ENCODE results near the gene CAVIN1.
A peak's percentile ranks its signal among the peaks of the same experiment; 100 is the strongest.
"Not testable (repeated sequence)": the region's sequence is repeated elsewhere in the genome, so short reads cannot be mapped to it uniquely, and the experiment has no call there.

The CAVIN1 gene

GRCh38 chr17:42429726-42430447 lies 6.8 kb upstream of the CAVIN1 start:
- no peak for DNase-seq

DNA sequence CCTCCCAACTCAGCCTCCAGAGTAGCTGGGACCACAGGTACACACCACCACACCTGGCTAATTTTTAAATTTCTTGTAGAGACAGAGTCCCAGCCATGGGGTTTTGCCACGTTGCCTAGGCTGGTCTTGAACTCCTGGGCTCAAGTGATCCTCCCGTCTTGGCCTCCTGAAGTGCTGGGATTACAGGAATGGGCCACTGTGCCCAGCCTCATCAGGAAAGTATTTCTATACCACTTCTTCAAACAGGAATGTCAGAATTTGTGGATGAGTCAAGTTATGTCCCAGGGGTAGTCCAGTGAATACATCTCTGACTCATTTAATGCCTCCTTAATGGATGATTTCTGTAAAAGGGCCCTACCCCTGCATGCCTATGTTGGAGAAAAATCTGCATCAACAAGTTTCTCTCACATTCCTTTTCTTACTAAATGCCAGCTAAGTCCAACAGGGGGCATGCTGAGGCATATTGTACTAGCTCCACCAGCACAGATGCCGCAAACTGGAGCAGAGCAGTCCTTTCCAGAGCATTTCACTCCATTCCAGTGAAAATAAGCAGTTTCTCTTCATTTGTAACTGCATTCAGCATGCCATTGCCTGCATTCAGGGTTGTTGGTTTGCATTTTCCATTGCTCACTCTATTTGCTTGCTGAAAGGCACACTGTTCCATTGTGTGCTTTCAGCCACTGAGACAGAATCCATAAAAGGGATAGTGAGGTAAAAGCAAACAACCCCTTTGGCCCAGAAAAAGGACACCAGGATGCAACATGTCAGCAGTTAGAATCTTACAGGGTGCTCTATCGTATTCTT lies 5.3 kb upstream of the CAVIN1 start:
- DNase-seq = peak in 10 of 14 donors; percentile 9 to 61 (median 39)

- DNase-seq = no peak
Observed at GRCh38 chr17:42424991-42425610, 2.0 kb upstream of the CAVIN1 start.

DNA sequence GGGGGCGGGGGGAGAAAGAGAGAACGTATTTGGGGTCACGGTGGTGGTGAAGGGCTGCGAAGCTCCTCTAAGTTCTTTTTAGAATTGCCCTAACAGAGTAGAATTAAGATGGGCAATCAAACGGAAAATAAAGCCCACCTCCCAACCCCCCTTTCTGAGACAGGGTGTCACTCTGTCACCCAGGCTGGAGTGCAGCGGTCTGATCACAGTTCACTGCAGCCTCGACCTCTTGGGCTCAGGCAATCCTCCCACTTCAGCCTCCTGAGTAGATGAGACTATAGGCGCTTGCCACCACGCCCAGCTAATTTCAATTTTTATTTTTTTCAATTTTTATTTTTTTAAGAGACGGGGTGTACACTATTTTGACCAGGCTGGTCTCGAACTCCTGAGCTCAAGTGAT lies 710 bp upstream of the CAVIN1 start:
- no peak for DNase-seq

DNA sequence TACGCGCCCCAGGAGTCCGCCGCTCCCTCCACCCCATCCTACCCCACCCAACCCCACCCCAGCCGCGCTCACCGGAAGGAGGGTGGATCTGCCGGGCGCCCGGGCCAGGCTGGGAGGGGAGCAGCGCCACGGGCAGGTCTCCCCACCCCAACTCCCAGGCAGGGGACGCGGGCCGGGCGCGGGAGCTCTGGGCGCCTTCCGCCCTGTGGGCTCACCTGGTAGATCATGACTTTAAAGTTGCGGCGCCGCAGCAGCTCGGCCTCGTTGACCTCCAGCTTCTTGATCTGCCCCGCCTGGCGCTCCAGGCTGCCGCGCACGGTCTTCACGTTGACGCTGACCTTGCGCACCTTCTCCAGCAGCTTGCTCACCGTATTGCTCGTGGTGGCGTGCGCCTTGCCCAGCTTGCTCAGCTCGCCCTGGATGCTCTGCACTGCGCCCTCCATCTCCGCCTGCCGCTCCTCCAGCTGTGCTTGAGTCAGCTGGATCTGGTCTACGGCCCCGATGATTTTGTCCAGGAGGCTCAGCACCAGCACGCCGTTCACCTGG lies 571 bp downstream of the CAVIN1 start:
- DNase-seq = peak in 3 of 14 donors; percentile 28 to 50 (median 48)

DNA sequence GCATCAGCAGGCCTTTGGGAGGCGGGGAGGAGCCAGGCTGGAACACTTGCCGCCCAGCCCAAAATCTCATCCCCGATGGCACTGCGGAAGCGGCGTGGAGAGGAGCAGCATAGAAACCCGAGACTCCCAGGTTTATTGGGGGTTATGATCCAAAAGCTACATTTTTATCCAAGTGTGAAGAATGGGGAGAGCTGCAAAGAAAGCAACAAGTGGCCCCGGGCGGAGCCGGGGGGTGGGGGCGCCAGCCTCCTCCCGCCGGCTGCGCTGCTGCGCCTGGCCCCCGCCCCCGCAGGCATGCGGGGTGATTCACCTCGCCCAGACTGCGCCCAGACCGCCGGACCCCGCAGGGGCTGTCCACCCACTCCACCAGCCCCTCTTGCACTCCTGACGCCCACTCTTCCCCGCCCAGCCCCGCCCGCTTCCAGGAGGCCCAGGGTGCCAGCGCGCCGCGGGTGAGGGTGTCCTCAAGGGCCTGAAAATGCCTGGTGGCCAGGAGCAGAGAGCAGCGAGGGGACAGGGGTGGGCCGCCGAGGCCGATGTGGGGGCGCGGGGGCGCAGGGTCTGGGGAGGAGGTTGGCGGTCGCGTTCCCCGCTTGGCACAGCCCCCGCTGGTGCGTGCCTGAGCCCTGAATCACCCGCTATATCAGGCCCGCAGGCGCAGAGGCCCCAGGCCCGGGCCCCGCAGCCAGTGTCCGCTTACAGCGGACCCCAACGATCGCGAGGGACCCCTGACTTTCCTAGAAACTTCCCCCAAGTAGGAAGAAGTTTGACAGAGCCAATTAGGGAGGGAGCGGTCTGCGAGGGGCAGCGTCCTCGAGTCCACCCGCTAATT lies 1.3 kb downstream of the CAVIN1 start:
- DNase-seq = peak in 5 of 14 donors; percentile 20 to 51 (median 22)

DNA sequence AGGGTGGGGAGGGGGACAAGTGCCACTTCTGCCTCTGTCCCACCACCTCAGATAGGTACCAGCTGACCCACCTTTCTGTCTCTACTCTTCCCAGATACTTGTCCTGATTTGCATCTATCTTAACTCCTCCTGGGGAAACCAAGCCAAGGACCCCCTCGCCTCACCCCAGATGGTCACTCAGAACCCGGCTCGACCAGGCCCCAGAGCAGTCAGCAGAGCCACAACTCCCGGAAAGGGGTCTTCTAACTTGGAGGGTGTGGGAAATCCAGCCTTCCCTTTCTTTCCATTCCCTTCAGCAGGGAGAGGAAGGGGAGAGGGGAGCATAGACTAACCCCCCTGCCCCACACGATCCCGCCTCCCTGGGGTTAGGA lies 1.9 kb downstream of the CAVIN1 start:
- DNase-seq = no peak

GRCh38 chr17:42417981-42418380 lies 5.1 kb downstream of the CAVIN1 start:
- not testable (repeated sequence) for DNase-seq

DNA sequence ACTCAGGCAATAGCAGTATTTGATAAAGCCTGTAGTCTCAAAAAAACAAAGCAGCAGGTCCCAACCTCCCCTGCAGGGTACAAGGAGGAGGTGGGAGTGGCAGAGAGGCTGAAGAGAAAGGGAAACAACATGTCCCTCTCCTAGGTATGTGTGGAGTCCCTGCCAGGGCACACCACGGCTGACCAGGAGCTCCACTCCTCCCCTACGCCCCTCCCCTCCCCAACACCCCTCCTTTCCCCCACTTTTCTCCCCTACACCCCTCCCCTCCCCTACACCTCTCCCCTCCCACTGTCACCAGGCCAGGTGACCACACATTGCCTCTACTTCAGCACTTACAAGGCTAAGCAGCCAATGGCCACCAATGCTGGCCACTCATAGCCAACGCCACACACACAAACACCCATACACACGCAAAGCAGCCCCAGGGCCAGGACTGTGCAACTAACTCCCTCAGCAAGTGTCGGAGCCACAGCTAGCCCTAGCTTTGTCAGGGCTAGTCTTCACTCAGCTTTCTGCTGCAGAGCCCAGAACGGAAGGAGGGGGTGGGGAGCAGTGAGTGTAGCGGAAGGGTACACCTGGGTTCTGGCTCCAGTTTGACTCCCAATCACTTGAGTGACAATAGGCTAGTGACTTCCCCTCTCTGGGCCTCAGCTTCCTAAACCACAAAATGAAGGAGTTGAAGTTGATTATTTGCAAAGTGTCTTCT lies 8.2 kb downstream of the CAVIN1 start:
- no peak for DNase-seq

DNA sequence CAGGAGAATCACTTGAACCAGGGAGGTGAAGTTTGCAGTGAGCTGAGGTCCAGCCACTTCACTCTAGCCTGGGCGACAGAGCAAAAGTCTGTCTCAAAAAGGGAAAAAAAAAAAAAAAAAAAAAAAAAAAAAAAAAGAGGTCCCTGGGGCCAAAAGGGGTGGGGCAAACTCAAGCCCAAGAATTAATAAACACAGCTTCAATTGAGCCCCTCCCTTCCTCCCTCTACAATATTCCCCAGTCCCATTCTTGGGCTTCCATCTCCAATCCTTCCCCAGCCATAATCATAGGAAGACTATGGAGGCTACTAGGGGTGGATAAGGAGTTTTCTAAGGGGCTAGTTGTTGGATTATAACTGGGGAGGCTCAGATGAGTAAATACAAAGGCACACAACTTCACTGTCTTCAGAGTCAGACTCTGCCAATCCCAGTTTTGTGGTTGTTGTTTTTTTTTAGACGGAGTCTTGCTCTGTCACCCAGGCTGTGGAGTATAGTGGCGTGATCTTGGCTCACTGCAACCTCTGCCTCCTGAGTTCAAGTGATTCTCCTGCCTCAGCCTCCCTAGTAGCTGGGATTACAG lies 9.5 kb downstream of the CAVIN1 start:
- DNase-seq = no peak

- no peak for DNase-seq
Observed at GRCh38 chr17:42411905-42412679, 11.0 kb downstream of the CAVIN1 start.

GRCh38 chr17:42411361-42411760 lies 11.7 kb downstream of the CAVIN1 start:
- no peak for DNase-seq

- DNase-seq = no peak
Observed at GRCh38 chr17:42410319-42410685, 12.8 kb downstream of the CAVIN1 start.

- peak in 7 of 14 donors; percentile 30 to 60 (median 50) for DNase-seq
Observed at GRCh38 chr17:42409523-42410318, 13.3 kb downstream of the CAVIN1 start.

DNA sequence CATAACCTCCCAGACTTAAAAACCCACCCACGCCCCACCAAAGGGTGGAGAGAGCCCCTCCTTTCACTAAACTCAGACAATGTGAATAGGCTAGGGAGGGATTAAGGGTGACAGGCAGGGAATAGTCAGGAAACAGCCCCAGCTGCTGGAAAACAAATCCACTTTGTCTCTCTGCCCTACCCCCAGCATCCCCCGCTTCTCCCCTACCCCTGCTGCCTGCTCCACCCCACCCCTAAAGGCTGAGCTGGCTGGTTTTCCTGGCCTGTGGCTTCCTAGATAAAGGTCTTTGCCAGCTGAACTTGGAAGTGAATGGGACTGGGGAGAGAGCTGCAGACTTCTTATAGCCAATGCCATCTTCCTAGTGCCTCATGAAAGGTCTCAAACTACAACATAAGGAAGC lies 15.0 kb downstream of the CAVIN1 start:
- peak in 11 of 14 donors; percentile 31 to 85 (median 70) for DNase-seq

GRCh38 chr17:42407289-42407836 lies 15.7 kb downstream of the CAVIN1 start:
- DNase-seq = peak in 13 of 14 donors; percentile 36 to 81 (median 70)

GRCh38 chr17:42406615-42407288 lies 16.3 kb downstream of the CAVIN1 start:
- DNase-seq = peak in 2 of 14 donors; percentile 28 to 35

- DNase-seq = peak in 13 of 14 donors; percentile 18 to 82 (median 50)
Observed at GRCh38 chr17:42405963-42406495, 17.0 kb downstream of the CAVIN1 start.
